Measurements from ENCODE around the gene MARCHF3.

- TF ChIP-seq, protein P1, sequence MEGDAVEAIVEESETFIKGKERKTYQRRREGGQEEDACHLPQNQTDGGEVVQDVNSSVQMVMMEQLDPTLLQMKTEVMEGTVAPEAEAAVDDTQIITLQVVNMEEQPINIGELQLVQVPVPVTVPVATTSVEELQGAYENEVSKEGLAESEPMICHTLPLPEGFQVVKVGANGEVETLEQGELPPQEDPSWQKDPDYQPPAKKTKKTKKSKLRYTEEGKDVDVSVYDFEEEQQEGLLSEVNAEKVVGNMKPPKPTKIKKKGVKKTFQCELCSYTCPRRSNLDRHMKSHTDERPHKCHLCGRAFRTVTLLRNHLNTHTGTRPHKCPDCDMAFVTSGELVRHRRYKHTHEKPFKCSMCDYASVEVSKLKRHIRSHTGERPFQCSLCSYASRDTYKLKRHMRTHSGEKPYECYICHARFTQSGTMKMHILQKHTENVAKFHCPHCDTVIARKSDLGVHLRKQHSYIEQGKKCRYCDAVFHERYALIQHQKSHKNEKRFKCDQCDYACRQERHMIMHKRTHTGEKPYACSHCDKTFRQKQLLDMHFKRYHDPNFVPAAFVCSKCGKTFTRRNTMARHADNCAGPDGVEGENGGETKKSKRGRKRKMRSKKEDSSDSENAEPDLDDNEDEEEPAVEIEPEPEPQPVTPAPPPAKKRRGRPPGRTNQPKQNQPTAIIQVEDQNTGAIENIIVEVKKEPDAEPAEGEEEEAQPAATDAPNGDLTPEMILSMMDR (conservative IDR thresholded peaks at IDR 0.05; ENCODE audit: low read length): no peak
- no peak for TF ChIP-seq EZH2phosphoT487 (IDR thresholded peaks at IDR 0.05; ENCODE audit: borderline replicate concordance)
Observed at GRCh38 chr5:126878634-126879033, 151.7 kb downstream of the MARCHF3 start.

All from Loucy (cell line).